ENCODE results near the gene YAP1.

Gene YAP1

DNA sequence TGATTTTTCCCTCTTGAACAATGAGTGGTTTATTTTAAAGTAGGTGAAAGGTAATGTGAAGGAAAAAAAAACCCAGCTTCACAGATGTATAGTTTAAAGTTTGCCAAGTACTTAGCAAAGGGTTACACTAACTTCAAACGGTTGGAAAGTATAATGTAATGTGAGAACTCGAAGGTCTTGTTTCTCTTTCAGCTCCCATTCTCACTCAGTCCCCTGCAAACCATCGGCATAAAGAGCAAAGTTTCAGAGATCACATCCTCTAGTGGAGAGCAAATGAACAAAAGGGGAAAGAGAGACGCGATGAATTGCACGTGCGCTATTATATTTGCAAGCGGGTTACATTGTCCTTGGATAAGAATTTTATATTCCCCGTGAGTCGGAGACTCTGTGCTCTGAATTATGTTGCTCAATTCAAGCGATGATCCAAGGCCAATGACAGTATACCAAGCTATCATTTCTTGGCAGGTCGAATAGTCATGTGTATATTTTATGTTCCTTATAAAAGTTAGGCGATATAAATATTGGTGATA is 169.5 kb downstream of the YAP1 start:
- DNase-seq (ENCODE audit: low spot score): peak; percentile 10

DNA sequence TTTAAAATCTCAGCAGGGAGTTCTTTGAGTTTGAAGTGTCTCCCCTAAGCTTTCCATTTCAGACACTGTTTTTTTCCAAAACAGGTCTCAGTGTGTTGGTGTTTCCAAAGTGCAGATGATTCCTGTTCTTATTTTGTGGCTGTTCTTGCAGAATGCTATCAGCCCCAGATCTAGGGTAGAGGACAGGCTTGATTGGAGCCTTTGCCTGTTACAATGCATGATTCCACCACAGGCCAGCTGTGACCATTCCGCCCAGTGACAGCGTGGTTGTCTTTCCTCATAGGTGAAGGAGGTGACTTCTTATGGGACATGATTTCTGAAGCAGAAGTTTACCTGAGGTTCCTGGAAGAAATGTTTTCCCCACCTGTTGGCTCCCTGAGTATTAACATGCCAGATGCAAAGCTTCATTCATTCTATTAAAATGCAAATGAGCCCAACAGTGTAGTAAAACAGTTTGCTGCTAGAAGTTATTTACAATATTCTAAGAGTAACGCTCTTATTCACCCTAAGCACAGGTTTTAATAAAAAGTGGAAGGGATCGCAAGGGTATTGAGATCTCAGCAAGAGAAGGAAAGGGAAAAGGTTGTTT is 170.1 kb downstream of the YAP1 start:
- DNase-seq (ENCODE audit: low spot score): no peak

All from SW480 (cell line).